HG02642 (cell line): ENCODE measurements around the gene GFRA1.

Experiments used
- ATAC-seq: cut with Tn5 transposase; IDR thresholded peaks from one replicate; pipeline ENCODE4 v1.9.1; 2021; ENCODE audit warnings: mild to moderate bottlenecking; ENCODE audit not compliant: unreplicated experiment, poor library complexity

Gene GFRA1, protein sequence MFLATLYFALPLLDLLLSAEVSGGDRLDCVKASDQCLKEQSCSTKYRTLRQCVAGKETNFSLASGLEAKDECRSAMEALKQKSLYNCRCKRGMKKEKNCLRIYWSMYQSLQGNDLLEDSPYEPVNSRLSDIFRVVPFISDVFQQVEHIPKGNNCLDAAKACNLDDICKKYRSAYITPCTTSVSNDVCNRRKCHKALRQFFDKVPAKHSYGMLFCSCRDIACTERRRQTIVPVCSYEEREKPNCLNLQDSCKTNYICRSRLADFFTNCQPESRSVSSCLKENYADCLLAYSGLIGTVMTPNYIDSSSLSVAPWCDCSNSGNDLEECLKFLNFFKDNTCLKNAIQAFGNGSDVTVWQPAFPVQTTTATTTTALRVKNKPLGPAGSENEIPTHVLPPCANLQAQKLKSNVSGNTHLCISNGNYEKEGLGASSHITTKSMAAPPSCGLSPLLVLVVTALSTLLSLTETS

DNA sequence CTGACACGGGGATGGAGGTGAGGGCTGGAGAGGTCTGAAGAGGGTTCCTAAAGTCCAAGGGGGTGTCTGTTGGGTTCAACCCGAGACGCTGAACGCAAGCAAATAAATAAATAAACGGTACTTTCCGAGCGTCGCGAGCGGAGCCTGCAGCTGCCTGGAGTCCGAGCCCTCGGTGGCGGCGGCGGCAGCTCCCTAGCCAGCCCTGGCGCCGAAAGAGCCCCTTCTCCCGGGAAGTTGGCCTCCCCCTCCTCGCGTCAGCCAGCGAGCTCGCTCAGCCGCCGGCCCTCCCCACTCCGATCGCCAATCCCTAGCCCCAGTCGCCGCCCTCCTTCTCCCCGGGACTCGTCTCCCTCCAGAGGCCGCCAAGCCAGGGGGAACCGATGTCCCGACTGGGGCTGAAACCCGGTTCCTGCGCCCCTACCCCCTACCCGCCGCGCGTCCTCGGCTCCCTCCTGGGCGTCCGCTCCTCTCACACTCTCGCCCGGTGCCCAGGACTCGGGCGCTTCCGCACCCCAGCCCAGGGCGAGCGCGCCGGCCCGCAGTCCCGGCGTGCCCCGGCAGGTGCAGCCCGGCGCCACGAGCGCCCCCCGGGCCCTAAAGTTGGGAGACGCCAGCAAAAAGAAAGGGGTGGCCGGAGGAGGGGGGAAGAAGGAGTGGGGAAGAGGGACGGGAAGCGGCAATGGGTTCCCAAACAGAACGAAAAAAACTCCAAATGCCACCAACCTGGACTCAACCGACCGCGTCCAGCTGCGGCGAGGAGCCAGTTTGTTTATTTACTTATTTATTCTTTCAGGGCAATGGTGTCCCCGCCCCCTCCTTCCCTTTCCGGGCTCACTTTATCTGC is at the start of gene GFRA1:
GFRA1 (minus strand) TSS at position 767 of the 844 bp plus-strand sequence. CDS start 1,177 bp downstream, outside the sequence.
- ATAC-seq = no peak

DNA sequence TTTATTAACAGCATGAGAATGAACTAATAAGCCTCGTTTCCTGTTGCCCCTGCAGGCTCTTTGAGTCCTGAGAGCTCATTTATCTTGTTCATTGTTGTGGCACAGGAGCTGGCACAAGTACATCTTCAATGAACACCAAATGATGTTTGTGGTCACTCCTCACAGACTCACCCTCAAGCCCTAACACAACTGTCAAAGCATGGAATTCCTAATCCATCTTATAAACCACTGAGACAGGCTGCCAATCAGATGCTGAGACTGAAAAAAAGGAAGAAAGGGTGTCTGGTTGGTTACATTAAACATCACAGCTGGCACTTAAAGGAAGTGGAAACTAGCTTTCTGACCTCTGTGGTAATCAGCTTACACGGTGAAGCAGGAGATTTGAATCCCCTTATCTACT is 43.5 kb upstream of the GFRA1 start:
- no peak for ATAC-seq

DNA sequence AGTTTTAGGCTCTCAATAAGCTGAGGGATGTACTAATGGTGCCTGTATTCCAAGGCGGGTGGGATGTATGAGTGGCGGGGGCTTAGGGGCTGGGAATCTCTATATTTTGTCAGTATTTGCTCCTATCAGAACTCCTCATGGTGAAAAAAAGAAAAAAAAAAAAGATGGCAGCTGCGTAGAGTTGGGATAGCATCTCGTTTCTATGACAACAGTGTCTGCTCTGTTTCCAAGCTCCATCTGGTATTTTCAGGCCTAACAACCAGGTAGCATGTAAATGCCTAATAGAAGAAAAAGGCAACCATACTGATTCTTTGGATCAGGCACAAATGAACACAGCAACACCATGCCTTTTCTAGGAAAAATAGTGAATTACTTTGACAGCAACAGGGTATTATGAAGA is 39.5 kb upstream of the GFRA1 start:
- ATAC-seq = no peak

DNA sequence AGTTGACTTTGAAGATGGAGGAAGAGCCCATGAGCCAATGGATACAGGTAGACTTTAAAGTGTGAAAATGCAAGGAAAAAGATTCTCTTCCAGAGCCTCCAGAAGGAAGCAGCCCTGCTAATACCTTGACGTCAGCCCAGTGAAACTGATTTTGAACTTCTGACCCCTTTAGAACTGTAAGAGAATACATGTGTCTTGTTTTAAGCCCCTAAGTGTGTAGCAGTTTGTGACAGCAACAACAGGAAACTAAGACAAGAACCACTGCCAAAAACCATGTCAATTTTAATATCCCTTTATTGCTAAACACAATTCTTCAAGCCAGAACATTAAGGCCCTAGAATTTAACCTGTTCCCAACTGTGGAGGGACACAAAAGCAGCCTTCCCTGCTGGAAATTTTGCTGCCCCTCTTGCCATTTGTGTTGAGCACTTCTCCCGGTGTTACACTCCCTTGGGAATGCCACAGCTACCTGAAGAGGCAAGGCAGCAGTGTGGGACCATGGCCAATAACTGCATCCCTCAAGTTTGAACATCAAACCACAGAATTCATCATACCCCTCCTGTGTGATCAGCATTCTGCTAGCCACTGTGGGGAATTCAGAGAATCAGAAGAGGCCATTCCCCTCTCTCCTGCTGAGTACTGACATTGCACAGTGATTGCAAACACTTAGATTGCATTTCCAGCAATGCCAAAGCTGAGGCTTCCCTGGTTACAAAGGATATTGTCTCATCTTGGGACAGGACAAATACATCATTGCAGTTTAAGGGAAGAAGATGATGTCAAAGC is 38.9 kb upstream of the GFRA1 start:
- ATAC-seq = no peak

DNA sequence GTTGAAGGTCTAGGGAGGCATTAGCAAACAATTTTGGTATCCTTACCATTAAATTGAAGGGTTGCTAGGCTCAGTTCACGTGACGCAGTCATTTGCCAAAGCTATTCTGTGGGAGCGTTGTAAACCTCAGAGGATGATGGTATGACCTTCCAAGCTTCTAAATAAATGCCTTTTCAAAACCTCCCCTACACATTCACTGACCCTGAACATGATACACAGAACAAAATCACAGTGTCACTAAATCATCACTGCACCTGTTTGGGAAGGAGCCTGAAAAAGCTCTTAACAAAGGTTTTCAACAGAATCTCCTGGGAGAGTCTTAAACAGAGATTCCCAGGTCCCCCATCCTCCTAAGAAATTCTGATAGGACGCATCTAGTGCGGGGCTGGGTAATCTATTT is 38.0 kb upstream of the GFRA1 start:
- ATAC-seq = no peak

DNA sequence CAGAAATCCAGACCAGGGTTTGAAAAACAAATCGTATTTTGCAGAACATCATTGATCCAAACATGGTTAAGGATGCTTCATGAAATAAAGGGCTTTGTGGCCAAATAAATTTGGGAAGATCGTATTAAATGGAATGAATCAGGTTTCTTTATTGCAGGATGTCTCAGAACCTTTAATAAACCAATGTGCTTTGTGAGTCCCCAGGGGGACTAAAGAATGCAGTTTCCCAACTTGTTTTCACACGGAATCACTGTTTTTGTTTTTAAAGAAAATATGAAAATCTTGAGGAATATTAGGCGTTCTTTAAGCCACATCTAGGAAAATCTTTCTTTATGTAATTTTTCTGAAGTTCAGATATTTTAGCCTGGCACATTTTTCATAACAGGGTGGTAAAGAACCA is 34.4 kb upstream of the GFRA1 start:
- no peak for ATAC-seq

DNA sequence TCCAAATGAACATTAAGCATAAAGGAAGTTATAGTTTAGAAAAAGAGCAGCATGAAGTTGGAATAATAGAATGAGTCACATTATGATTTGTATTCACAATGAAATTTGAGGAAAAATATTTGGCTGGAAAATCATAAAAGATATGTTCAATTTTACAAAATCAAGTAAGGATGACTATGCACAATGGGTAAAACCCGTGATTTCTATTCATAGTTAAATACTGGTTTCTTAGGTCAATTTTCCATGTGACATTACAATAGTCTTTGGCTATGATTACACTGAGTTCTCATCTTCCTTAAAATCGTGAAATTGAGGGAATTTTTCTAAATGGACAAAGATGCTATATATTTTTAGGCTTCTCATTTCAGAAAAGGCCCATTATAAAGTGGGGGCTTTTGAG is 33.8 kb upstream of the GFRA1 start:
- no peak for ATAC-seq

DNA sequence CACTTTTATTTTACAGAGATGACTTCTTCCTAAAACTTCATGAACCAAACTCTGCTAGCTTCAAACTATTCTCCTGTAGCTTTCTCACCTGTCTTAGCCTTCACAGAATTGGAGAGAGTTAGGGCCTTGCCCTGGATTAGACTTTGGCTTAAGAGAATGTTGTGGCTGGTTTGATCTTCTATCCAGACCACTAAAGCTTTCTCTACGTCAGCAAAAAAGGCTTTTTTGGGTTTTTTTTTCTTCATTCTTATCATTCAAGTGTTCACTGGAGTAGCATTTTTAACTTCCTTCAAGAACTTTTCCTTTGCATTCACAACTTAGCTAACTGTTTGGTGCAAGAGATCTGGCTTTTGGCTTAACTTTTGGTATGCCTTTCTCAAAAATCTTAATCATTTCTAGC is 31.9 kb upstream of the GFRA1 start:
- ATAC-seq = no peak

DNA sequence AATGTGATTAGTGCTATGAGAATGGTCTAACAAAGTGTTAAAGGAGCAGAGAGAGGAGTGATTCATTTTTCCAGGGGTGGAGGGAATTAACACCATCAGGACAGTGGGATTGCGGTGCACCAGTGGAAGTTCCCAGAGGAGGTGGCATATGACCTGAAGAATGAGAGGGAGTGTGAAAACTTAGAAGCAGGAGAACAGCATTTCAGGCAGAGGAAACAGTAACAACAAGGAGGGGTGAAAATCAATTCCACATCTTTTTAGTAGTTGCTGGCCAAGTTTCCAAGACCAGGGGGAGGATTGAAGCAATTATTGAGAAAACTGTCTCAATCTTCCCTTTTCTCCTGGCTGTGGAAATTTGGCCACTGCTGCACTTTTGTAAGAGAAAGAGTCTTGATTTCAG is 27.5 kb upstream of the GFRA1 start:
- no peak for ATAC-seq

DNA sequence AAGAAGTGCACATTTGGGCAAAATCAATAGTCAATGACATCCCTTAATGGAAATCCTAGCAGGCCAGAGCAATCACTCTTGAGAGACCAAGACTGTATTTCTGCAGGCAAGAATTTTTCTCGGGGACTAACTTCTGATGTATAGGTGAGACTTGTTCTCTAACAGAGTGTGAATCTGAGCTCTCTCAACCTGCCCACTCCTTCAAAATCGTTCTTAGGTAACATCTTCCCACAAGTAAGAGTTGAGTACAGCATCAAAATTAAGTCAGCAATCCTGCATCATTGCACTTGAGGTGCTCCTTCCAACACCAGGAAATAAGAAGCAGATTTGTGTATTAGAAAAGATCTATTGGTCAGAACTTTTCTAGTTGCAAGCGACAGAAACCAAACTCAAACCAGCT is 25.6 kb upstream of the GFRA1 start:
- no peak for ATAC-seq

DNA sequence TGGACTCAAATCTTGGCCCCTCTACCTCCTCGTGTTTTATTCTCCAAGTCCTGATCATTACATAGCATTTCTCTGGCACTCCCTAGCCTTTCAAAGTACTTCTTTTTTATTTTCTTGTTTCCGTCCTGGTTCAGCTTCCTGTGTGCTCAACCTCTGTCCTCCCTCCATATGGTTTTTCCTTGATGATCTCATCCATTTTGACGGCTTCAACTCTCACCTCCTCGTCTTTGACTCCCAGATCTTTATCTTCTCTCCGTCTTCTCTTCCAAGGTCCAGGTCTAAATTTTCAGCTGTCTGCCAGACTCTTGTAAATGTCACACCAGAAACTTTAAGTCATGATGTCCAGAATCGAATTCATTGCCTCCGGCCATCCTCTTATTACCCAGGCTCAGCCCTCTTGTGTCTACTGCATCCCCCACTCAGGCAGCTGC is 23.3 kb upstream of the GFRA1 start:
- no peak for ATAC-seq

DNA sequence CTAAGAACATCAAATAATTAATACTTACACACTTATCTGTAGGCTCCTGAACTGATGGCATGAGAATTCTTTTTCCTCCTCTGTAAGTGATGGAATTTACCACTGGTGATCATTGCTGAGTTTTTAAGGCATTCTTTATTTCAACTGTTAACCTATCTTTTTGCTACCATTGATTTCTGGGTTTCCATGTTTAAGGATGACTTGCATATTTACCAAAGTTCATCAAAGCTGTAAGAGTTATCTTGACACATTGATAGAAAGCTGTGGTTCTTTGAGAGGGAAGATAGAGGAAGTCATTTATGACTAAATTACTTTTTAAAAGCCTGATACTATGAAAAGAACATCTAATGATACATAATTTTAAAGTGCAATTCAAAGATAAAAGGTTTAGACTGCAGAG is 19.5 kb upstream of the GFRA1 start:
- ATAC-seq = no peak

DNA sequence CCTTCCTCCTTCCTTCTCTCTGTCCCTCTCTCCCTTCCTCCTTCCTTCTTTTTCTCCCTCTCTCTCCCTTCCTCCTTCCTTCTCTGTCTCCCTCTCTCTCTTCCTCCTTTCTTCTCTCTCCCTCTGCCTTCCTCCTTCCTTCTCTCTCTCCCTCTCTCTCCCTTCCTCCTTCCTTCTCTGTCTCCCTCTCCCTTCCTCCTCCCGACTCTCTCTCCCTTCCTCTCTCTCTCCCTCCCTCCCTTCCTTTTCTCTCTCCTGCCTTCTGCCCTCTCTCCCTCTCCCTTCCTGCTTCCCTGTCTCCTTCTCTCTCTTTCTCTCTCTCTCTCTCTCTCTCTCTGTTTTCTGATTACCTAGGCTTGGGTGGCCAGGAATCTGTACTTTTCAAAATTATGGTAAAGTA is 16.6 kb upstream of the GFRA1 start:
- ATAC-seq = no peak

DNA sequence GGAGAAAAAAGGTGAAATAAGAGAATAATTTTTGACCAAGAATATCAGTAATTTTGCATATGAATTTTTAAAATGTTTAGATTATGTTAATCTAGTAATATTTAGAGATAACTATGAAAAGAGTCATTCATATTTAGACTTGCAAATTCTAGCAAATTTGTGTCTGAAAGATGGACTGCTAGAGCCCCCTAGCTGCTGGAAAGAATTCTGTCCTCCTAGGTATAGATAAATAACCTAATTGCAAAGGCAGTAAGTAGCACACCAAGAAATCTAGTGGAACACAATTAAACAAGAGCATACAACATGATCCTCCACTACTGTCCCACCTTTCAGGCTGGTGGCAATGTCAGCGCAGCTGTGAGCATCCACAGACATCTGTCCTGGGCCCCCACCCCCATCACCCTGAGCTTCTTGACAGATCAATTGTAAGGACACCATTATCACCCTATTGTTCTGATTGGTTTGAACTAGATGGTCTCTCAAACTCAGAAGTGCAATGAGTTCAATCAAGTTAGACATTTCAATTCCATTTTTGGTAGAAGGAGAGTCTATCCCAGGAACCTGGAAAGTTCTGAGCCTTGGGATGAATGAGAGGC is 15.0 kb upstream of the GFRA1 start:
- ATAC-seq = no peak

DNA sequence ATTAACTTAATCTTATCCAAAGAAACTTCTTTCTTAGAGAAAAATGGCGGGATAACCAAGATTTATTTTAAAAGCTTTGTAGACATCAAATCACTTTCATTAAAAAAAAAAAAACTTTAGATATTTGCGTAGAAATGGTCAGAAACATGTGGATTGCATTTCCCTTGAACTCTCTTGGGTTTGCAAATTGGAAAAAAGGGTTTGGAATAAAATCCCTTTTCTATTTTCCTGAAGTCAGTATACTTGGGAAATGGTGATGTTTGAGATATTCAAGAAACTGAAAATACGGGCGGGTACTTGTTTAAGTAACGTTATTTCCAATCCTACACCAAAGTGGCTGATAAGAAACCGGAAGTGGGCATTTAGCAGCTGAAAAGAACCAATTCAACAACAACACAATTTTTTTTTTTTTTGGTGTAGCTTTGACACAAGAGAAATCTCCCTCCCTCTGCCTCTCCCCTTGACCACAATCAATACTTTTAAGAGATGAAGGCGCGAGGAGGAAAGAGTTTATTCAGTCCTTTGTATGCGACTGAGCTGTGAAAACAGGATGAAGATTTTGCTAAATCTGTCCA is 13.7 kb upstream of the GFRA1 start:
- no peak for ATAC-seq

DNA sequence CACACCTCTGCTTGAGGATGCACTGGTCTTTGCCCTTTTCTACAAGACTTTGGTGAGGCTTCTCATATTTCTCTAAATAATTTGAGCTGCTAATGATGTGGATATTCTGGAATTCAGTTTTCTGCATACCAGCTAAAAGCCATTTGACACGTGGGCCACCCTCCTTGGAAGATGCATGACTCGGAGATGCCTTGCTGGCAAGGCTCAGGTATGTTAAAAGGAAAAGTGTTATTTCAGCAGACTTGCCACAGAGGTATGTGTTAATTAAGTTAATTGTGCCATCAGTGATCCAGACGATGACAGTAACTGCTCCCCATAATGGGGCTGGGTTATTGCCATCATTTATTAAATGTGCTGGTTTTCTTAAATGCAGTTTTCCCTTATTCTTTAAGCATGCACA is 8.8 kb upstream of the GFRA1 start:
- ATAC-seq = no peak

DNA sequence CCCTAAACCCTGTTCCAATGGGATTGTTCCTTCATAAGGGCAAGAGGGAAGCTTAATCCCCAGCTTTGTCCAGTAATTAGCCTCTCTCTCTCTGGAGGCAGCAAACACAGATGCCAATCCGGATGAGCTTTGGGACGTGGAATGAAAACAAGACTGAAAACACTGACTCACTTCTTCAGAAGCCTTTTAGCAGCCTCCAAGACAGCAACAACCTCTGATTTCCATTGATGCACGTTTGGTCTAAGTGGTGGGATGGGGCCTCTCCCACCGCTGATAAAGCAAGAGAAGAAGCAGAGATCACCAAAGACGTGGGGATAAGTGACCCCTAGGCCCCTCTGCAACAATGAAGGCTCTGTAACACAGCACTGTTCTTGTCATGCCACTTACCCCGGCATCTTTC is 5.8 kb upstream of the GFRA1 start:
- no peak for ATAC-seq

DNA sequence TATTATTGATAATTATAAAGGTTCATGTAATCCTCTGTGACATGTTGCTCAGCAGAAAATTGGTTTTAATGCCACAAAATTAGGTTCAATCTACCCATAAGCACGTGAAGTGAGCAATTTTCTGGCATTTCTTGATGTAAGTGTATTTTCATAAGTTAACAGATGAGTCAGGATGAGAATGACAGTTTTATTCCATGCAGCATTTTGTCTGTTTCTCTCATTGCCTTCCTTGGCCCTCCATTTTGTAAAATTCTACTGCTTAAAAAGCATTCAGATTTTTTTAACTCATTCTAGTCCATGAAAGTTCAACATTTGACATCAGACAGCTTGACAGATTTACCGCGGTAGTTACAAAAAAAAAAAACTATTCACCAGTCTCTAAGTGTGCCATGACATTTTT is 4.0 kb upstream of the GFRA1 start:
- ATAC-seq = no peak

DNA sequence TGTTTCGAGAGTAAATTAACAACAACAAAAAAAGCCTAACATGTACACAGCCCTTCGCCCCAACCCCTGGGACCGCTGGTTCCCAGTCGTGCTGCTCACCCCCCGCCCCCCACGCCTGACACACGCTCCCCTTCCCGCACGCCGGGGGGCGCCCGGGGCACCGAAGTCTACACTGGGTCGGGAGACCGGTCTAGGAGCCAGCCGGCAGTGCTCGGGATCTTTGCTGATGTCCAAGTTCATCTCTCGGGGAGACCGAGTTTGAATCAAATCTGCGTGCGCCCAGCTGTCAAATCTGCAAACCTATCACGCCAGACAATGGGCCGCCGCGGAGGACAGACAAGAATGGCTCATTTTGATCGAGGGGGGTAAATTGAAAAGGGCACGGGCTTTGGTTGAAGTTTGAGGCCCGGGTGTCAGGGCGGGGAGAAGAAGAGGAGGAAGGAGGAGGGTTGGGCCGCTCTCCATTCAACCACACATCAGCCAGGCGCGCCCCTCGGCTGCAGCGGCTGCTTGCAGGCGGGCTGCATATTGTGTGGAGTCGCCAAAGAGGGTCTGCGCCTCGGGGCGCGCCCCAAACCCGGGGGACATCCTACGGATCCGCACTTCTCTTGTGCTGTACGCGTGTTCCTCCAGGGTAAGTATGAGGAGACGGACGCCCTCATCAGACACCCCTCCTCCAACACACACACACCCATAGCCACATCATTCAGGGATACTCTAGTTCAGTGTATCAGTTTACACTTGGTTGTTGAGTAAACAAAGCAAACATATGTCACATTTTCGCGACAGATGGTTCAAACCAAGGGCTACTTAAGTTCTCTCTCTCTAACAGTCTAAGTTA is 1.3 kb upstream of the GFRA1 start:
- ATAC-seq = no peak
